CD14-positive monocyte (primary cell): Measurements from ENCODE around the gene MYO3B. TPM values are rescaled to one million over a fixed set of nuclear protein-coding genes. Genes with fewer than 3 reads are reported as not detected.
"Not testable (repeated sequence)": the region's sequence is repeated elsewhere in the genome, so short reads cannot be mapped to it uniquely, and the experiment has no call there.

Experiments used
- DNase-seq, 3 donors: peaks; one replicate each; pipeline ENCODE4 v3.0.0-alpha.2; 2011 to 2022
- H2AFZ ChIP-seq: 2 replicates; pipeline ENCODE4 v1.6.0; 2012; ENCODE audit warnings: mild to moderate bottlenecking, low read depth, low read length, inconsistent platforms; ENCODE audit not compliant: insufficient read depth, poor library complexity, severe bottlenecking
- H3K27ac ChIP-seq, 2 donors: 1 replicate in 1 of 2; 2 replicates in 1 of 2; pipeline ENCODE4 v1.5.1; 2012 to 2013; ENCODE audit warnings: low read length in 2 of 2, control low read depth in 1 of 2, inconsistent platforms in 1 of 2, low read depth in 1 of 2, mild to moderate bottlenecking in 1 of 2
- H3K27me3 ChIP-seq, 2 donors: one replicate each; pipeline versions ENCODE4 v1.6.0 to v1.6.1; 2011 to 2013; ENCODE audit warnings: low read length in 2 of 2; ENCODE audit not compliant: control insufficient read depth in 2 of 2, insufficient read depth in 2 of 2
- H3K36me3 ChIP-seq, 2 donors: replicated peaks in 1 of 2; 1 replicate in 1 of 2; 2 replicates in 1 of 2; pipeline versions ENCODE4 v1.5.1 to v1.6.1; 2012 to 2013; ENCODE audit warnings: low read length in 2 of 2, control low read depth in 1 of 2, inconsistent platforms in 1 of 2, mild to moderate bottlenecking in 1 of 2; ENCODE audit not compliant: insufficient read depth in 2 of 2, control insufficient read depth in 1 of 2
- H3K4me1 ChIP-seq, 2 donors: 1 replicate in 1 of 2; 2 replicates in 1 of 2; pipeline versions ENCODE4 v1.5.1 to v1.6.1; 2012 to 2013; ENCODE audit warnings: low read length in 2 of 2, control low read depth in 1 of 2, inconsistent platforms in 1 of 2, mild to moderate bottlenecking in 1 of 2, moderate library complexity in 1 of 2; ENCODE audit not compliant: insufficient read depth in 2 of 2, control insufficient read depth in 1 of 2
- H3K4me2 ChIP-seq: replicated peaks from 2 replicates; pipeline ENCODE3; 2012; ENCODE audit warnings: low read length, moderate library complexity, mild to moderate bottlenecking; ENCODE audit not compliant: poor library complexity, severe bottlenecking; ENCODE audit errors: extremely low read depth
- H3K4me3 ChIP-seq, 3 experiments: fragments of 200-600 bp in 1 of 3; sonication (generic) in 1 of 3; replicated peaks in 1 of 3; 1 replicate in 2 of 3; 2 replicates in 1 of 3; pipeline ENCODE4 v1.5.1; 2011 to 2013; ENCODE audit warnings: low read length in 3 of 3, mild to moderate bottlenecking in 3 of 3, control low read depth in 2 of 3, low read depth in 2 of 3, inconsistent platforms in 1 of 3, moderate library complexity in 1 of 3
- H3K79me2 ChIP-seq: 2 replicates; pipeline ENCODE4 v1.6.0; 2012; ENCODE audit warnings: mild to moderate bottlenecking, control low read depth, inconsistent platforms, low read length, moderate library complexity; ENCODE audit not compliant: insufficient read depth
- H3K9ac ChIP-seq: 2 replicates; pipeline ENCODE4 v1.6.0; 2017; ENCODE audit warnings: low read length, mild to moderate bottlenecking; ENCODE audit not compliant: insufficient read depth, poor library complexity, severe bottlenecking
- H3K9me3 ChIP-seq, 2 donors: replicated peaks in 1 of 2; 1 replicate in 1 of 2; 2 replicates in 1 of 2; pipeline versions ENCODE4 v1.5.1 to v1.6.1; 2012 to 2013; ENCODE audit warnings: low read length in 2 of 2, control low read depth in 1 of 2; ENCODE audit not compliant: control insufficient read depth in 1 of 2, insufficient read depth in 1 of 2
- H4K20me1 ChIP-seq: 2 replicates; pipeline ENCODE4 v1.6.0; 2012; ENCODE audit warnings: mild to moderate bottlenecking, low read length, control low read depth, moderate library complexity; ENCODE audit not compliant: insufficient read depth
- H3K27ac Mint-ChIP-seq, 7 donors: one replicate each; pipeline ENCODE4 v1.8.0; 2020; ENCODE audit warnings: mild to moderate bottlenecking in 7 of 7, mixed read lengths in 7 of 7, moderate library complexity in 6 of 7, inconsistent platforms in 2 of 7
- H3K27me3 Mint-ChIP-seq, 3 donors: one replicate each; pipeline ENCODE4 v1.8.0; 2021 to 2022; ENCODE audit warnings: low read depth in 3 of 3, mild to moderate bottlenecking in 3 of 3, mixed read lengths in 3 of 3, moderate library complexity in 3 of 3, inconsistent platforms in 1 of 3
- H3K36me3 Mint-ChIP-seq, 2 donors: one replicate each; pipeline ENCODE4 v1.8.0; 2020; ENCODE audit warnings: mixed read lengths in 2 of 2, inconsistent platforms in 1 of 2, mild to moderate bottlenecking in 1 of 2
- H3K4me1 Mint-ChIP-seq: one replicate; pipeline ENCODE4 v1.8.0; 2020; ENCODE audit warnings: mild to moderate bottlenecking, mixed read lengths
- H3K4me3 Mint-ChIP-seq, 2 donors: one replicate each; pipeline ENCODE4 v1.8.0; 2020; ENCODE audit warnings: mild to moderate bottlenecking in 2 of 2, mixed read lengths in 2 of 2, moderate library complexity in 1 of 2
- H3K9me3 Mint-ChIP-seq, 7 donors: one replicate each; pipeline ENCODE4 v1.8.0; 2020 to 2022; ENCODE audit warnings: mixed read lengths in 7 of 7, mild to moderate bottlenecking in 6 of 7, moderate library complexity in 6 of 7, inconsistent platforms in 2 of 7
- WGBS: methylation state at CpG from one replicate; pipeline ENCODE4 v1.1.5; 2013; ENCODE audit warnings: missing lambda C conversion rate; ENCODE audit not compliant: insufficient coverage; 5-methylcytosine and 5-hydroxymethylcytosine counted together
- intact Hi-C, 2 donors: fragments of 100-400 bp; cut with micrococcal nuclease; formaldehyde crosslinking; loops; one replicate each; pipeline versions ENCODE4 v1.15.0 to v1.15.1; 2023
- polyA plus RNA-seq, 3 donors: library from polyadenylated mRNA; depleted of rRNA in 1 of 3; unstranded in 2 of 3; stranded (reverse) in 1 of 3; fragments of 300-500 nt in 2 of 3; fragments of >200 nt in 1 of 3; fragmentation: Illumina TruSeq in 2 of 3; gene quantifications; 1 replicate in 2 of 3; 2 replicates in 1 of 3; pipeline ENCODE4 v1.2.3, GENCODE V29; 2012 to 2021
- TF ChIP-seq, protein P1 (sequence below): fragments of 200-600 bp; IDR thresholded peaks from one replicate; pipeline ENCODE4 v1.8.0; 2022; ENCODE audit warnings: antibody characterized with exemption, mild to moderate bottlenecking

The MYO3B gene
- polyA plus RNA-seq, 3 donors = not detected

DNA sequence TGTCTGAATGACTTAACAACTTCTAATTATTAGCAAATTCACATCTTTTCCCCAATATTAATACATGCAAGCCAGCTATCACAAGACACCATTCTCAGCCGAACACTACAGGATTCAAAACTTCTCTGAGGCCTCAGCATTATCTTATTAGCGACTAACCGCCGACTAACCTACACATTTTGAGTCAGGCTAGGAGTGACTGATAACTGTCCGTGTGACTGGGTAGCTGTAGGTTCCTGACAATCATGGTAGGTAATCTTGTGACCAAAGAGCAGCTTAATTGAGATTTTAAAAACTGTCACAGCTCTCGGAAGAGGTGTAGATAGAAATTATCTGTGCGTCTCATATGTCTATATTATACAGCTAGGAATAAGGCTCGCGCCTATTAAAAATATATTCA, 493.1 kb downstream of the MYO3B start:
- H3K4me1 ChIP-seq = no peaks in the 10 kb centered on the region
- Mint-ChIP-seq H3K27ac (no peak overlapping the region), H3K9me3 (peaks cover 0 to 4% (median 0%) of the 10 kb centered on the region in 7 donors), H3K36me3 (no peaks in the 10 kb centered on the region), H3K4me3 (no peak overlapping the region), H3K4me1 (no peaks in the 10 kb centered on the region), H3K27me3 (peaks cover 2 to 15% (median 9%) of the 10 kb centered on the region in 3 donors)
- H3K27me3 ChIP-seq = no peaks in the 10 kb centered on the region
- H4K20me1 ChIP-seq = no peaks in the 10 kb centered on the region
- no peak overlapping the region for H3K4me3 ChIP-seq
- no peaks in the 10 kb centered on the region for H3K79me2 ChIP-seq
- 80% methylated on average over 5 of the region's 9 CpGs for WGBS
- no peak for DNase-seq
- H3K9ac ChIP-seq = no peak overlapping the region
- no peak overlapping the region for H2AFZ ChIP-seq
- no peaks in the 10 kb centered on the region for H3K36me3 ChIP-seq
- no peak overlapping the region for H3K27ac ChIP-seq
- TF ChIP-seq, protein P1, sequence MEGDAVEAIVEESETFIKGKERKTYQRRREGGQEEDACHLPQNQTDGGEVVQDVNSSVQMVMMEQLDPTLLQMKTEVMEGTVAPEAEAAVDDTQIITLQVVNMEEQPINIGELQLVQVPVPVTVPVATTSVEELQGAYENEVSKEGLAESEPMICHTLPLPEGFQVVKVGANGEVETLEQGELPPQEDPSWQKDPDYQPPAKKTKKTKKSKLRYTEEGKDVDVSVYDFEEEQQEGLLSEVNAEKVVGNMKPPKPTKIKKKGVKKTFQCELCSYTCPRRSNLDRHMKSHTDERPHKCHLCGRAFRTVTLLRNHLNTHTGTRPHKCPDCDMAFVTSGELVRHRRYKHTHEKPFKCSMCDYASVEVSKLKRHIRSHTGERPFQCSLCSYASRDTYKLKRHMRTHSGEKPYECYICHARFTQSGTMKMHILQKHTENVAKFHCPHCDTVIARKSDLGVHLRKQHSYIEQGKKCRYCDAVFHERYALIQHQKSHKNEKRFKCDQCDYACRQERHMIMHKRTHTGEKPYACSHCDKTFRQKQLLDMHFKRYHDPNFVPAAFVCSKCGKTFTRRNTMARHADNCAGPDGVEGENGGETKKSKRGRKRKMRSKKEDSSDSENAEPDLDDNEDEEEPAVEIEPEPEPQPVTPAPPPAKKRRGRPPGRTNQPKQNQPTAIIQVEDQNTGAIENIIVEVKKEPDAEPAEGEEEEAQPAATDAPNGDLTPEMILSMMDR = no peak
- H3K4me2 ChIP-seq = no peak overlapping the region
- H3K9me3 ChIP-seq = no peaks in the 10 kb centered on the region
- intact Hi-C loops = no loop called here

DNA sequence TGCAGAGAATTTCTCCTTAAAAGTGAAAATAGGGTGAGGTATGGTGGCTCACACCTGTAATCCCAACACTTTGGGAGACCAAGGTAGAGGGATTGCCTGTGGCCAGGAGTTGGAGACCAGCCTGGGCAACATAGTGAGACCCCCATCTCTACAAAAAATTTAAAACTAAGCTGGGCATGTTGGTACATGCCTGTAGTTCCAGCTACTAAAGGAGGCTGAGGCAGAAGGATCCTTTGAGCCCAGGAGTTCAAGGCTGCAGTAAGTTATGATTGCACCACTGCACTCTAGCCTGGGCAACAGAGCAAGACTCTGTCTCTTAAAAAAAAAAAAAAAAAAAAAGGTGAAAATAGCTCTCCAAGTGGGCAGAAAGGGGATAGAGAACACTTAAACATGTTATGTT, 496.3 kb downstream of the MYO3B start:
- H3K9ac ChIP-seq, H3K4me1 ChIP-seq, H3K9me3 ChIP-seq, intact Hi-C loops, H3K27ac Mint-ChIP-seq, H3K4me3 ChIP-seq, H3K9me3 Mint-ChIP-seq, H3K27me3 ChIP-seq, H3K36me3 ChIP-seq, H3K36me3 Mint-ChIP-seq, H3K4me1 Mint-ChIP-seq, H3K4me2 ChIP-seq, H4K20me1 ChIP-seq, DNase-seq, H3K4me3 Mint-ChIP-seq, H2AFZ ChIP-seq, H3K79me2 ChIP-seq, H3K27ac ChIP-seq: not testable (repeated sequence)
- H3K27me3 Mint-ChIP-seq = peaks cover 2 to 16% (median 13%) of the 10 kb centered on the region in 3 donors
